AG08396 (cell line): ENCODE measurements around the gene HEBP1.
A peak's percentile ranks its signal among the peaks of the same experiment; 100 is the strongest.
"Not testable (repeated sequence)": the region's sequence is repeated elsewhere in the genome, so short reads cannot be mapped to it uniquely, and the experiment has no call there.

Experiments
- DNase-seq: peaks from one replicate; pipeline ENCODE4 v3.0.0; 2012; ENCODE audit warnings: low spot score, mixed read lengths

HEBP1 gene

GRCh38 chr12:12999959-13000615 is at the start of gene HEBP1:
Gene HEBP1 (minus strand): TSS chr12:13000265. CDS start chr12:13000114, 151 bp downstream.
- peak; percentile 98 for DNase-seq

GRCh38 chr12:13049816-13050215 is 49.8 kb upstream of the HEBP1 start:
- peak; percentile 58 for DNase-seq

- DNase-seq, result no peak
Observed at GRCh38 chr12:13046964-13047363, 46.9 kb upstream of the HEBP1 start.

GRCh38 chr12:13045816-13046215 is 45.8 kb upstream of the HEBP1 start:
- no peak for DNase-seq

GRCh38 chr12:13044906-13045299 is 44.8 kb upstream of the HEBP1 start:
- DNase-seq, result peak; percentile 40

GRCh38 chr12:13044002-13044905 is 44.2 kb upstream of the HEBP1 start, which contains the start of gene FAM234B:
Gene FAM234B (plus strand): TSS chr12:13044381. CDS start chr12:13044404, 23 bp downstream.
- DNase-seq, result peak; percentile 94

- no peak for DNase-seq
Observed at GRCh38 chr12:13042666-13043230, 42.7 kb upstream of the HEBP1 start.

GRCh38 chr12:13041224-13041623 is 41.2 kb upstream of the HEBP1 start:
- DNase-seq, result no peak

GRCh38 chr12:13039328-13039956 is 39.4 kb upstream of the HEBP1 start:
- no peak for DNase-seq

GRCh38 chr12:13038491-13039161 is 38.6 kb upstream of the HEBP1 start:
- DNase-seq, result peak; percentile 62

GRCh38 chr12:13036881-13037280 is 36.8 kb upstream of the HEBP1 start:
- DNase-seq, result no peak

GRCh38 chr12:13035335-13035734 is 35.3 kb upstream of the HEBP1 start:
- not testable (repeated sequence) for DNase-seq

- DNase-seq, result no peak
Observed at GRCh38 chr12:13033476-13033875, 33.4 kb upstream of the HEBP1 start.

GRCh38 chr12:13032164-13032563 is 32.1 kb upstream of the HEBP1 start:
- DNase-seq, result no peak

GRCh38 chr12:13030541-13031291 is 30.7 kb upstream of the HEBP1 start:
- no peak for DNase-seq

- no peak for DNase-seq
Observed at GRCh38 chr12:13028825-13029570, 28.9 kb upstream of the HEBP1 start.

- DNase-seq, result no peak
Observed at GRCh38 chr12:13027508-13027907, 27.4 kb upstream of the HEBP1 start.

GRCh38 chr12:13027032-13027431 is 27.0 kb upstream of the HEBP1 start:
- DNase-seq, result no peak

- no peak for DNase-seq
Observed at GRCh38 chr12:13026286-13026685, 26.2 kb upstream of the HEBP1 start.

GRCh38 chr12:13024531-13024916 is 24.5 kb upstream of the HEBP1 start:
- DNase-seq, result no peak
